SU-DHL-6 (cell line): Measurements from ENCODE around the gene OCLN.
"Not testable (repeated sequence)": the region's sequence is repeated elsewhere in the genome, so short reads cannot be mapped to it uniquely, and the experiment has no call there.

Source experiments
- CTCF ChIP-seq: fragments of 200-600 bp; sonication (generic); IDR thresholded peaks from one replicate; pipeline ENCODE4 v1.5.1; 2017; ENCODE audit warnings: antibody characterized with exemption, mild to moderate bottlenecking, low read length, moderate library complexity; ENCODE audit not compliant: insufficient read depth, poor library complexity, severe bottlenecking
- EZH2phosphoT487 ChIP-seq: fragments of 200-600 bp; sonication (generic), shearing (Covaris generic); conservative IDR thresholded peaks from 2 replicates; pipeline ENCODE4 v1.6.1; 2018; ENCODE audit warnings: mild to moderate bottlenecking, antibody characterized with exemption, low read length, moderate library complexity, mixed read lengths

DNA sequence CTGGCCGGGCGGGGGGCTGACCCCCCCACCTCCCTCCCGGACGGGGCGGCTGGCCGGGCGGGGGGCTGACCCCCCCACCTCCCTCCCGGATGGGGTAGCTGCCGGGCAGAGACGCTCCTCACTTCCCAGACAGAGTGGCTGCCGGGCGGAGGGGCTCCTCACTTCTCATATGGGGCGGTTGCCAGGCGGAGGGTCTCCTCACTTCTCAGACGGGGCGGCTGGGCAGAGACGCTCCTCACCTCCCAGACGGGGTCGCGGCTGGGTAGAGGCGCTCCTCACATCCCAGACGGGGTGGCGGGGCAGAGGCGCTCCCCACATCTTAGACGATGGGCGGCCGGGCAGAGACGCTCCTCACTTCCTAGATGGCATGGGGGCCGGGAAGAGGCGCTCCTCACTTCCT, 23.0 kb downstream of the OCLN start:
- not testable (repeated sequence) for TF ChIP-seq CTCF, EZH2phosphoT487
